Measurements from ENCODE around the gene HK1.

- TF ChIP-seq CTCF (IDR thresholded peaks at IDR 0.05; ENCODE audit: low read depth, low read length, missing input control) (no peak), RXRA (IDR thresholded peaks at IDR 0.05) (no peak), HNF4G (IDR thresholded peaks at IDR 0.05) (no peak), ATF3 (IDR thresholded peaks at IDR 0.05) (no peak), REST (IDR thresholded peaks at IDR 0.05) (no peak), GABPA (IDR thresholded peaks at IDR 0.05 in 1 of 2, conservative IDR thresholded peaks at IDR 0.05 in 1 of 2) (no peak), RAD21 (IDR thresholded peaks at IDR 0.05) (no peak), TAF1 (conservative IDR thresholded peaks at IDR 0.05) (no peak), YY1 (IDR thresholded peaks at IDR 0.05) (no peak), MAX (IDR thresholded peaks at IDR 0.05) (no peak), JUND (IDR thresholded peaks at IDR 0.05) (no peak)
Measured at GRCh38 chr10:69446650-69447151, 168.4 kb downstream of the HK1 start.

Data from liver (tissue), 3 donors.